ENCODE results near the gene DNAJC7. TPM values are rescaled to one million over a fixed set of nuclear protein-coding genes. Genes with fewer than 3 reads are reported as not detected.

DNAJC7 gene
- total RNA-seq, 1 experiment from 2014 or later = 60.1 TPM

DNA sequence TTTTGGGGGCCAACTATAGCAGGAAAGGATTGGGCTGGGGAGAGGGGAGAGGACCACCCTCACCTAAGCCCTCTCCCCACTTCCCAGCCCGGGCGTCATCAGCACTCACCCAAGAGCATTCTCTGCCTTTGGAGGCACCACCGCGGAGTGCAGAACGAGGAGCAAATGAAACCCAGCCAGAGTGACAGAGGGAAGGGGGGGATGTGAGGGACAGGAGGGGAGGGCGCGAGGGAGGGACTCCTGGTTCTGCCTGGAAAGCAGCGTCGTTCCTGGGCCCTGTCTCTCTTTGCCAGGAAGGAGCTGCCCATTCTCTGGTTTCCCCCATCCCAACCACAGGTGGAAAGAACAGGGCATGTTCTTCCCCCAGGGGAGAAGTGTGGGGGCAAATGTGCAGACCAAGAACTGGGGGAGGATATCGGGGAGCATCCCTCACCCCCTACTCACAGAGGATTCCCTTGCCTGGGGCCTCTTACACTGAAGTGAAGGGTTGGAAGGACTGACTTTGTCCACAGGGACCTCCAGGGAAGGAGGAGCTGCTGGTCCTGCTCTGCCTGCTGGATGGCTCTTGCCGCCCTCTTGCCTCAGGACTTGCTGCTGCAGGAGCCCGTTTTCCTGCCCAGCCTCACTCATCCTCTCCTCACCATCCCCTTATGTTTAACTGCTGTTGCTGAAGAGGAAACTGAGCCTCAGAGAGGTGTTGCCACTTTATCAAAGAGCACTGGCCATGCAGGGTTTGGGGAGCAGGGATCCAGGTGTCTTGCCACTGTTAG, 36.7 kb upstream of the DNAJC7 start:
- H3K27ac ChIP-seq (ENCODE audit: low read length) = no peak overlapping the region
- H3K4me2 ChIP-seq (ENCODE audit: low read length) = no peak overlapping the region
- H3K36me3 ChIP-seq (ENCODE audit: low read depth, low read length) = no peaks in the 10 kb centered on the region
- CTCF ChIA-PET = no interaction called here
- no peak overlapping the region for H2AFZ ChIP-seq (ENCODE audit: low read length)
- DNase-seq = no peak
- H3K9ac ChIP-seq (ENCODE audit: low read length) = no peak overlapping the region
- no peaks in the 10 kb centered on the region for H4K20me1 ChIP-seq (ENCODE audit: low read length)
- H3K4me3 ChIP-seq (ENCODE audit: low read length) = no peak overlapping the region
- intact Hi-C loops (cut with micrococcal nuclease) = no loop called here
- POLR2A ChIA-PET (ENCODE audit: unreplicated experiment) = no interaction called here
- ATAC-seq = no peak
- no peaks in the 10 kb centered on the region for H3F3A ChIP-seq (ENCODE audit: low read length, unreplicated experiment)
- H3K9me2 ChIP-seq (replicated peaks; ENCODE audit: low read length) = no peaks in the 10 kb centered on the region
- BruUV-seq (replicated peaks) = no TSS peak
- no peaks in the 10 kb centered on the region for H3K4me1 ChIP-seq (ENCODE audit: insufficient read depth, low read length)
- H3K27me3 ChIP-seq (ENCODE audit: low read length) = no peaks in the 10 kb centered on the region
- TF ChIP-seq EZH2phosphoT487 (IDR thresholded peaks at IDR 0.05; ENCODE audit: borderline replicate concordance, low read length) = no peak
- TF ChIP-seq, protein P1, sequence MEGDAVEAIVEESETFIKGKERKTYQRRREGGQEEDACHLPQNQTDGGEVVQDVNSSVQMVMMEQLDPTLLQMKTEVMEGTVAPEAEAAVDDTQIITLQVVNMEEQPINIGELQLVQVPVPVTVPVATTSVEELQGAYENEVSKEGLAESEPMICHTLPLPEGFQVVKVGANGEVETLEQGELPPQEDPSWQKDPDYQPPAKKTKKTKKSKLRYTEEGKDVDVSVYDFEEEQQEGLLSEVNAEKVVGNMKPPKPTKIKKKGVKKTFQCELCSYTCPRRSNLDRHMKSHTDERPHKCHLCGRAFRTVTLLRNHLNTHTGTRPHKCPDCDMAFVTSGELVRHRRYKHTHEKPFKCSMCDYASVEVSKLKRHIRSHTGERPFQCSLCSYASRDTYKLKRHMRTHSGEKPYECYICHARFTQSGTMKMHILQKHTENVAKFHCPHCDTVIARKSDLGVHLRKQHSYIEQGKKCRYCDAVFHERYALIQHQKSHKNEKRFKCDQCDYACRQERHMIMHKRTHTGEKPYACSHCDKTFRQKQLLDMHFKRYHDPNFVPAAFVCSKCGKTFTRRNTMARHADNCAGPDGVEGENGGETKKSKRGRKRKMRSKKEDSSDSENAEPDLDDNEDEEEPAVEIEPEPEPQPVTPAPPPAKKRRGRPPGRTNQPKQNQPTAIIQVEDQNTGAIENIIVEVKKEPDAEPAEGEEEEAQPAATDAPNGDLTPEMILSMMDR (conservative IDR thresholded peaks at IDR 0.05; ENCODE audit: low read depth, low read length) = no peak
- no peak for TF ChIP-seq EZH2 (IDR thresholded peaks at IDR 0.05; ENCODE audit: low read length, unreplicated experiment)
- no peaks in the 10 kb centered on the region for H3K9me3 ChIP-seq (ENCODE audit: low read length)
- H3K79me2 ChIP-seq (ENCODE audit: low read length) = no peaks in the 10 kb centered on the region

DNA sequence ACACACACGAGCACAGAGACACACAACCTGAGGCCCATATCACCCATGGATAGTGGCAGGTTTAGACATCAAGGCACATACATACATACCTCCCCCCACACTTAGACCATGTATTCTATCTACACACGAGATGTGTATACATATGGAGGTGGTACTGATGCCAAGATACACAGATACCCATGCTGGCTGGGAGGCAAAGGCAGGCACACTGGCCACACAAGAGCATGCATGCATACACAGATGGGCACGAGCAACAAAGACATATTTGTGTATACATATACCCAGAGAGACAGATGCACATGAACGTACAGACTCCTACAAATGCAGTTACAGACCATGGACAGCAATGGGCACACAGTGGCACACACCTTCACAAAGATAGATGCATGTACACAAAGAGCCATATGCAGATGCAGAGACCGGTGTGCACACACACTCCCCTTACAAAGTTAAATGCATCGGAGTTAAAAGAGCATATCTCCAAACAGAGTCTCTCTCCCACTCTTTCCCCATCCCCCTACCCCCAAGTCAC, 35.2 kb upstream of the DNAJC7 start:
- no TSS peak for BruUV-seq (replicated peaks)
- no peaks in the 10 kb centered on the region for H3K9me3 ChIP-seq (ENCODE audit: low read length)
- ChIA-PET CTCF (no interaction called here), POLR2A (ENCODE audit: unreplicated experiment) (no interaction called here)
- H3K4me2 ChIP-seq (ENCODE audit: low read length) = no peak overlapping the region
- H3K4me1 ChIP-seq (ENCODE audit: insufficient read depth, low read length) = no peaks in the 10 kb centered on the region
- no peak overlapping the region for H3K4me3 ChIP-seq (ENCODE audit: low read length)
- H3K9ac ChIP-seq (ENCODE audit: low read length) = no peak overlapping the region
- H3F3A ChIP-seq (ENCODE audit: low read length, unreplicated experiment) = no peaks in the 10 kb centered on the region
- no peaks in the 10 kb centered on the region for H4K20me1 ChIP-seq (ENCODE audit: low read length)
- intact Hi-C loops (cut with micrococcal nuclease) = no loop called here
- no peaks in the 10 kb centered on the region for H3K79me2 ChIP-seq (ENCODE audit: low read length)
- H3K27ac ChIP-seq (ENCODE audit: low read length) = no peak overlapping the region
- DNase-seq (no peak), ATAC-seq (no peak)
- no peaks in the 10 kb centered on the region for H3K36me3 ChIP-seq (ENCODE audit: low read depth, low read length)
- H3K27me3 ChIP-seq (ENCODE audit: low read length) = no peaks in the 10 kb centered on the region
- H2AFZ ChIP-seq (ENCODE audit: low read length) = no peak overlapping the region
- TF ChIP-seq, protein P1 (conservative IDR thresholded peaks at IDR 0.05; ENCODE audit: low read depth, low read length) = no peak
- no peak for TF ChIP-seq EZH2phosphoT487 (IDR thresholded peaks at IDR 0.05; ENCODE audit: borderline replicate concordance, low read length)
- no peaks in the 10 kb centered on the region for H3K9me2 ChIP-seq (replicated peaks; ENCODE audit: low read length)

DNA sequence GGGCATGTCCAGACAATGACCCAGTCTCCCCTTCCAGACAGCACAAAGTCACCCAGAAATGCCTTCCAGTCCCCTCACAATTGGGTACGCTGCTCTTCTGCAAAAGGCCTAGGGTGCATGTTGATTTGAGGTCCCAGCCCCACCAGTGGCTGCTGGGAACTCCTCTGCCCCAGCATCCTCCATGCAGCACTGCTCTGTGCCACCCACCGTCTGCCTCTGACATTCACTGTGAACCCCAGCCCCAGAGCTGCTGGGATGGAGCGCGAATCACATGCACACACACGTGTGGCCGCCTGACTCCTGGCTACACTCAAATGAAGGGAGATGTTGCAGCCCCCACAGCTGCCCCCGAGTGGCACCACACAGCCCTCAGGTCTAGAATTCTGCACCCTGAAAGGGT, 34.4 kb upstream of the DNAJC7 start:
- DNase-seq (no peak), ATAC-seq (no peak)
- Histone ChIP-seq H4K20me1 (ENCODE audit: low read length) (no peaks in the 10 kb centered on the region), H3K27me3 (ENCODE audit: low read length) (no peaks in the 10 kb centered on the region), H3K9ac (ENCODE audit: low read length) (no peak overlapping the region), H3F3A (ENCODE audit: low read length, unreplicated experiment) (no peaks in the 10 kb centered on the region), H3K4me1 (ENCODE audit: insufficient read depth, low read length) (no peaks in the 10 kb centered on the region), H3K27ac (ENCODE audit: low read length) (no peak overlapping the region), H2AFZ (ENCODE audit: low read length) (no peak overlapping the region), H3K4me2 (ENCODE audit: low read length) (no peak overlapping the region), H3K9me3 (ENCODE audit: low read length) (no peaks in the 10 kb centered on the region), H3K4me3 (ENCODE audit: low read length) (no peak overlapping the region), H3K36me3 (ENCODE audit: low read depth, low read length) (no peaks in the 10 kb centered on the region), H3K9me2 (replicated peaks; ENCODE audit: low read length) (no peaks in the 10 kb centered on the region), H3K79me2 (ENCODE audit: low read length) (no peaks in the 10 kb centered on the region)
- ChIA-PET POLR2A (ENCODE audit: unreplicated experiment) (no interaction called here), CTCF (no interaction called here)
- BruUV-seq (replicated peaks) = no TSS peak
- intact Hi-C loops (cut with micrococcal nuclease) = no loop called here
- TF ChIP-seq, protein P1 (conservative IDR thresholded peaks at IDR 0.05; ENCODE audit: low read depth, low read length) = no peak
- no peak for TF ChIP-seq EZH2phosphoT487 (IDR thresholded peaks at IDR 0.05; ENCODE audit: borderline replicate concordance, low read length)
- no peak for TF ChIP-seq EZH2 (IDR thresholded peaks at IDR 0.05; ENCODE audit: low read length, unreplicated experiment)

Data from PC-3 (cell line).